ENCODE measurements around the gene VPS4B.

DNA sequence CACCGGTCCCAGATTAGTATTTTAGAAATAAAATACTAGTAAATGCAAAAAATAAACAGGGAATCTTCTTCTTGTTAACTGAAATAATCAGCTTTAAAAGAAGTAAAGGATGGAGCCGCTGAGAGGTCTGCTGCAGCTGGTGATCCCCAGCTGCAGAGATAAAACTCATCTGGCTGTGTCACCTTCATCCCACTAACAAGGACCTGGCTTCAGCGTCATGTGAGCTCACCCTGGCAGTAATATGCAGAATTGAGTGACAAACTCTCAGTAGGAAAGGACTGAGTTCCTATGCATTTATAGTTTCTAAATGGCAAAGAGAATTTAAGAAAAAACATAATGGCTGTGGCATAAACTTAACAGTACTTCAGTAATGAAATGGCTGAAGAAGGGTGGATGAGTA lies 27.3 kb downstream of the VPS4B start:
- TF ChIP-seq CTCF (IDR thresholded peaks at IDR 0.05) (no peak), EZH2 (IDR thresholded peaks at IDR 0.05; ENCODE audit: borderline replicate concordance, insufficient read depth, low read depth, low read length, poor library complexity, severe bottlenecking) (no peak)
